ENCODE measurements around the gene SMC1B. TPM values are rescaled to one million over a fixed set of nuclear protein-coding genes. Genes with fewer than 3 reads are reported as not detected.

The SMC1B gene
- total and polyA plus RNA-seq, 4 donors = 0.02 to 0.05 TPM; not detected in 2

GRCh38 chr22:45336971-45337431 is 76.4 kb downstream of the SMC1B start (continued):
- TF ChIP-seq, protein P1, sequence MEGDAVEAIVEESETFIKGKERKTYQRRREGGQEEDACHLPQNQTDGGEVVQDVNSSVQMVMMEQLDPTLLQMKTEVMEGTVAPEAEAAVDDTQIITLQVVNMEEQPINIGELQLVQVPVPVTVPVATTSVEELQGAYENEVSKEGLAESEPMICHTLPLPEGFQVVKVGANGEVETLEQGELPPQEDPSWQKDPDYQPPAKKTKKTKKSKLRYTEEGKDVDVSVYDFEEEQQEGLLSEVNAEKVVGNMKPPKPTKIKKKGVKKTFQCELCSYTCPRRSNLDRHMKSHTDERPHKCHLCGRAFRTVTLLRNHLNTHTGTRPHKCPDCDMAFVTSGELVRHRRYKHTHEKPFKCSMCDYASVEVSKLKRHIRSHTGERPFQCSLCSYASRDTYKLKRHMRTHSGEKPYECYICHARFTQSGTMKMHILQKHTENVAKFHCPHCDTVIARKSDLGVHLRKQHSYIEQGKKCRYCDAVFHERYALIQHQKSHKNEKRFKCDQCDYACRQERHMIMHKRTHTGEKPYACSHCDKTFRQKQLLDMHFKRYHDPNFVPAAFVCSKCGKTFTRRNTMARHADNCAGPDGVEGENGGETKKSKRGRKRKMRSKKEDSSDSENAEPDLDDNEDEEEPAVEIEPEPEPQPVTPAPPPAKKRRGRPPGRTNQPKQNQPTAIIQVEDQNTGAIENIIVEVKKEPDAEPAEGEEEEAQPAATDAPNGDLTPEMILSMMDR (IDR thresholded peaks at IDR 0.05; ENCODE audit: low read depth, low read length, missing input control) = no peak
- TF ChIP-seq, protein P2, sequence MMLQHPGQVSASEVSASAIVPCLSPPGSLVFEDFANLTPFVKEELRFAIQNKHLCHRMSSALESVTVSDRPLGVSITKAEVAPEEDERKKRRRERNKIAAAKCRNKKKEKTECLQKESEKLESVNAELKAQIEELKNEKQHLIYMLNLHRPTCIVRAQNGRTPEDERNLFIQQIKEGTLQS (IDR thresholded peaks at IDR 0.05) = no peak
- TF ChIP-seq HNF4A (conservative IDR thresholded peaks at IDR 0.05) (peak; percentile 16 to 26), FOXA2 (IDR thresholded peaks at IDR 0.05) (no peak), HNF4G (IDR thresholded peaks at IDR 0.05) (no peak), SP1 (IDR thresholded peaks at IDR 0.05) (peak; percentile 62)

- Histone ChIP-seq H3K4me1 (ENCODE audit: control insufficient read depth in 4 of 4, insufficient read depth in 4 of 4, low read length in 3 of 4) (peaks cover 7 to 36% (median 31%) of the 10 kb centered on the region in 4 donors), H3K9ac (ENCODE audit: low read depth in 1 of 2, low read length in 2 of 2) (no peak overlapping the region), H3K27me3 (ENCODE audit: control insufficient read depth in 4 of 4, insufficient read depth in 4 of 4, low read length in 3 of 4) (no peaks in the 10 kb centered on the region), H3K9me3 (ENCODE audit: control insufficient read depth in 4 of 4, low read length in 3 of 4) (no peaks in the 10 kb centered on the region), H3K27ac (ENCODE audit: low read depth in 1 of 2, low read length in 2 of 2) (peak overlapping the region in 1 of 2 donors; percentile 66), H3K36me3 (ENCODE audit: control insufficient read depth in 4 of 4, insufficient read depth in 3 of 4, low read depth in 1 of 4, low read length in 3 of 4) (peaks cover 0 to 8% (median 4%) of the 10 kb centered on the region in 4 donors), H3K4me3 (ENCODE audit: low read depth in 1 of 3, low read length in 3 of 3) (no peak overlapping the region)
- TF ChIP-seq HNF4A (conservative IDR thresholded peaks at IDR 0.05) (no peak), FOXA2 (IDR thresholded peaks at IDR 0.05) (no peak), JUND (IDR thresholded peaks at IDR 0.05) (no peak), FOXA1 (IDR thresholded peaks at IDR 0.05) (no peak), HNF4G (IDR thresholded peaks at IDR 0.05) (no peak), GABPA (IDR thresholded peaks at IDR 0.05 in 1 of 2, conservative IDR thresholded peaks at IDR 0.05 in 1 of 2) (no peak), NR2F2 (IDR thresholded peaks at IDR 0.05) (no peak)
- no peak for DNase-seq (ENCODE audit: low spot score)
- 88% methylated on average over 29 of the region's 29 CpGs for WGBS
Measured at GRCh38 chr22:45335854-45336522, 77.4 kb downstream of the SMC1B start.

DNA sequence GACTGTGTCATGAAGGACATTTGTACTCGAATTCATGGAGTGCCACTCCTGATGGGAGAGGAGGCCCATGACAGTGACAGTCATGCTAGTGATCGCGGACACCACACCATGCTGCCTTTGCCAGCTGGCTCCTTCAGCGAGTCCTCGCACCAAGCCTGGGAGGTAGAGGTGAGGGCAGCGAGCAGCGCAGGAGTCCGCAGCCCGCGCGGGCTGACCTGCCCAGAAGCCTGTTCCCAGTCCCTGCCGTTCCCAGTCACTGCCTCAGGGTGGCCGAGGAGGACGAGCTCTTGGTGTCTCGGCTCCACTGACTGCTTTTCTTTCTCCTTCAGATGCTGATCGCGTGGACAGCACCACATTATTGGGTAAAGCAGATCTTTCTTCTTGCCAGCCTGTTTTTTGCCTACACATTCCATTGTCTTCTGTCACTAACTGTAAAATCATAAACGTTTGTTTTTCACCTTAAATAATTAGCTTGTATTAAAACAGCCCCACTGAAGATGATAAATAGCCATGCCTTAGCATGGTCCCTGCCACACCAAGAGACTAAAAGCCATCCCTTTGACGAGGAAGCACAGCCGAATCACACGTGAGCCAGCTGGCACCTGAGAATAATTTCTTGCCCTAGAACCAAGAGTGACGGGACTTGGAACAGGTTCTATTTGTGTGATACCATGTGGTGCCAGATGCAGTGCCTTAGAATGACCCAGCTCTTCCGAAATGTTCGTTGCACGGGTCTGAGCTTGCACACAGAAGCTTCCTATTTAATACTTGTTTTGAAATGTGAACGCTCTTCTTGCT is 78.2 kb downstream of the SMC1B start:
- no peaks in the 10 kb centered on the region for H3K27me3 ChIP-seq (ENCODE audit: control insufficient read depth in 4 of 4, insufficient read depth in 4 of 4, low read length in 3 of 4)
- DNase-seq (ENCODE audit: low spot score) = no peak
- 35% methylated on average over 26 of the region's 26 CpGs for WGBS
- H3K27ac ChIP-seq (ENCODE audit: low read depth in 1 of 2, low read length in 2 of 2) = peak overlapping the region; percentile 37 to 66
- H3K36me3 ChIP-seq (ENCODE audit: control insufficient read depth in 4 of 4, insufficient read depth in 3 of 4, low read depth in 1 of 4, low read length in 3 of 4) = peaks cover 0 to 8% (median 2%) of the 10 kb centered on the region in 4 donors
- no peaks in the 10 kb centered on the region for H3K9me3 ChIP-seq (ENCODE audit: control insufficient read depth in 4 of 4, low read length in 3 of 4)
- H3K9ac ChIP-seq (ENCODE audit: low read depth in 1 of 2, low read length in 2 of 2) = no peak overlapping the region
- H3K4me3 ChIP-seq (ENCODE audit: low read depth in 1 of 3, low read length in 3 of 3) = no peak overlapping the region
- H3K4me1 ChIP-seq (ENCODE audit: control insufficient read depth in 4 of 4, insufficient read depth in 4 of 4, low read length in 3 of 4) = peaks cover 7 to 36% (median 31%) of the 10 kb centered on the region in 4 donors
- TF ChIP-seq GABPA (IDR thresholded peaks at IDR 0.05 in 1 of 2, conservative IDR thresholded peaks at IDR 0.05 in 1 of 2) = no peak
- TF ChIP-seq YY1 (IDR thresholded peaks at IDR 0.05) = peak; percentile 71
- TF ChIP-seq MAX (IDR thresholded peaks at IDR 0.05) = peak; percentile 71
- TF ChIP-seq TAF1 (conservative IDR thresholded peaks at IDR 0.05) = no peak
- peak; percentile 25 for TF ChIP-seq FOXA2 (IDR thresholded peaks at IDR 0.05)
- TF ChIP-seq EGR1 (IDR thresholded peaks at IDR 0.05; ENCODE audit: low read depth in 2 of 2) = no peak
- TF ChIP-seq JUND (IDR thresholded peaks at IDR 0.05) = peak in 1 of 2 donors; percentile 33
- TF ChIP-seq RAD21 (IDR thresholded peaks at IDR 0.05) = peak; percentile 45 to 71
- no peak for TF ChIP-seq NR2F2 (IDR thresholded peaks at IDR 0.05)
- TF ChIP-seq RXRA (IDR thresholded peaks at IDR 0.05) = peak; percentile 59 to 73
- TF ChIP-seq, protein P1 (IDR thresholded peaks at IDR 0.05; ENCODE audit: low read depth, low read length, missing input control) = peak; percentile 48
- peak; percentile 52 to 72 for TF ChIP-seq HNF4A (conservative IDR thresholded peaks at IDR 0.05)
- TF ChIP-seq FOXA1 (IDR thresholded peaks at IDR 0.05) = no peak
- TF ChIP-seq, protein P2 (IDR thresholded peaks at IDR 0.05) = no peak
- TF ChIP-seq, protein P3, sequence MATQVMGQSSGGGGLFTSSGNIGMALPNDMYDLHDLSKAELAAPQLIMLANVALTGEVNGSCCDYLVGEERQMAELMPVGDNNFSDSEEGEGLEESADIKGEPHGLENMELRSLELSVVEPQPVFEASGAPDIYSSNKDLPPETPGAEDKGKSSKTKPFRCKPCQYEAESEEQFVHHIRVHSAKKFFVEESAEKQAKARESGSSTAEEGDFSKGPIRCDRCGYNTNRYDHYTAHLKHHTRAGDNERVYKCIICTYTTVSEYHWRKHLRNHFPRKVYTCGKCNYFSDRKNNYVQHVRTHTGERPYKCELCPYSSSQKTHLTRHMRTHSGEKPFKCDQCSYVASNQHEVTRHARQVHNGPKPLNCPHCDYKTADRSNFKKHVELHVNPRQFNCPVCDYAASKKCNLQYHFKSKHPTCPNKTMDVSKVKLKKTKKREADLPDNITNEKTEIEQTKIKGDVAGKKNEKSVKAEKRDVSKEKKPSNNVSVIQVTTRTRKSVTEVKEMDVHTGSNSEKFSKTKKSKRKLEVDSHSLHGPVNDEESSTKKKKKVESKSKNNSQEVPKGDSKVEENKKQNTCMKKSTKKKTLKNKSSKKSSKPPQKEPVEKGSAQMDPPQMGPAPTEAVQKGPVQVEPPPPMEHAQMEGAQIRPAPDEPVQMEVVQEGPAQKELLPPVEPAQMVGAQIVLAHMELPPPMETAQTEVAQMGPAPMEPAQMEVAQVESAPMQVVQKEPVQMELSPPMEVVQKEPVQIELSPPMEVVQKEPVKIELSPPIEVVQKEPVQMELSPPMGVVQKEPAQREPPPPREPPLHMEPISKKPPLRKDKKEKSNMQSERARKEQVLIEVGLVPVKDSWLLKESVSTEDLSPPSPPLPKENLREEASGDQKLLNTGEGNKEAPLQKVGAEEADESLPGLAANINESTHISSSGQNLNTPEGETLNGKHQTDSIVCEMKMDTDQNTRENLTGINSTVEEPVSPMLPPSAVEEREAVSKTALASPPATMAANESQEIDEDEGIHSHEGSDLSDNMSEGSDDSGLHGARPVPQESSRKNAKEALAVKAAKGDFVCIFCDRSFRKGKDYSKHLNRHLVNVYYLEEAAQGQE (IDR thresholded peaks at IDR 0.05) = peak; percentile 38
- TF ChIP-seq HNF4G (IDR thresholded peaks at IDR 0.05) = no peak
- peak; percentile 47 for TF ChIP-seq SP1 (IDR thresholded peaks at IDR 0.05)
